M059J (cell line): ENCODE measurements around the gene ATOH8. TPM values are rescaled to one million over a fixed set of nuclear protein-coding genes. Genes with fewer than 3 reads are reported as not detected.

ENCODE experiments used
- DNase-seq: peaks from one replicate; pipeline ENCODE4 v3.0.0-alpha.2; 2012; ENCODE audit warnings: low read depth
- total RNA-seq: library from RNA; depleted of rRNA; stranded (reverse); fragments of >200 nt; shearing (Covaris generic); gene quantifications from 2 replicates; pipeline ENCODE4 v1.2.3, GENCODE V29; 2014

Gene ATOH8
- total RNA-seq, 1 experiment from 2014 or later, result 43.0 TPM

GRCh38 chr2:85802354-85803103 is 48.7 kb downstream of the ATOH8 start:
- DNase-seq, result no peak

GRCh38 chr2:85803704-85804425 is 50.1 kb downstream of the ATOH8 start:
- DNase-seq, result no peak

- DNase-seq, result no peak
These were observed 50.8 kb downstream of the ATOH8 start for GRCh38 chr2:85804583-85804982.

- DNase-seq, result no peak
These were observed 52.7 kb downstream of the ATOH8 start for GRCh38 chr2:85806358-85807118.

- no peak for DNase-seq
These were observed 54.0 kb downstream of the ATOH8 start for GRCh38 chr2:85807756-85808155.

GRCh38 chr2:85810371-85811179 is 56.8 kb downstream of the ATOH8 start:
- DNase-seq, result no peak

GRCh38 chr2:85811180-85812093 is 57.6 kb downstream of the ATOH8 start:
- DNase-seq, result peak; percentile 75

GRCh38 chr2:85812094-85812735 is 58.4 kb downstream of the ATOH8 start:
- DNase-seq, result no peak

GRCh38 chr2:85813211-85813981 is 59.6 kb downstream of the ATOH8 start:
- DNase-seq, result no peak

- DNase-seq, result peak; percentile 80
These were observed 60.4 kb downstream of the ATOH8 start for GRCh38 chr2:85813982-85814801.

GRCh38 chr2:85814802-85815550 is 61.2 kb downstream of the ATOH8 start:
- no peak for DNase-seq

GRCh38 chr2:85819811-85820510 is 66.2 kb downstream of the ATOH8 start:
- DNase-seq, result no peak

- DNase-seq, result no peak
These were observed 69.0 kb downstream of the ATOH8 start for GRCh38 chr2:85822766-85823165.

- DNase-seq, result no peak
These were observed 70.2 kb downstream of the ATOH8 start for GRCh38 chr2:85823951-85824350.

GRCh38 chr2:85826990-85827878 is 73.4 kb downstream of the ATOH8 start:
- peak; percentile 57 for DNase-seq
